DOHH2 (cell line): ENCODE data around the gene RCAN2.
A peak's percentile ranks its signal among the peaks of the same experiment; 100 is the strongest.

Experiments used
- H3F3A ChIP-seq: fragments of 200-600 bp; sonication (generic), shearing (Covaris generic); 2 replicates; pipeline ENCODE4 v1.6.0; 2016; ENCODE audit warnings: antibody characterized with exemption, mild to moderate bottlenecking; ENCODE audit not compliant: control insufficient read depth, insufficient read depth
- H3K27ac ChIP-seq: fragments of 200-600 bp; sonication (generic); 2 replicates; pipeline ENCODE4 v1.5.1; 2014; ENCODE audit warnings: low read depth, mild to moderate bottlenecking, low read length, moderate library complexity
- H3K27me3 ChIP-seq: fragments of 200-600 bp; sonication (generic); 2 replicates; pipeline ENCODE4 v1.6.1; 2014; ENCODE audit warnings: mild to moderate bottlenecking, low read length, mixed read lengths; ENCODE audit not compliant: control insufficient read depth
- H3K36me3 ChIP-seq: fragments of 200-600 bp; sonication (generic); 2 replicates; pipeline ENCODE4 v1.6.1; 2014; ENCODE audit warnings: mild to moderate bottlenecking, low read length, moderate library complexity, mixed read lengths; ENCODE audit not compliant: control insufficient read depth
- H3K4me1 ChIP-seq: fragments of 200-600 bp; sonication (generic); 2 replicates; pipeline ENCODE4 v1.6.1; 2014; ENCODE audit warnings: mild to moderate bottlenecking, low read length, mixed read lengths; ENCODE audit not compliant: control insufficient read depth
- H3K4me2 ChIP-seq: fragments of 200-600 bp; sonication (generic); 2 replicates; pipeline ENCODE4 v1.6.0; 2014; ENCODE audit warnings: mild to moderate bottlenecking, low read length, moderate library complexity
- H3K4me3 ChIP-seq: fragments of 200-600 bp; sonication (generic); 2 replicates; pipeline ENCODE4 v1.5.1; 2014; ENCODE audit warnings: mild to moderate bottlenecking, low read length, mixed read lengths
- H3K79me2 ChIP-seq: fragments of 200-600 bp; sonication (generic); 2 replicates; pipeline ENCODE4 v1.6.1; 2014; ENCODE audit warnings: mild to moderate bottlenecking, low read length, mixed read lengths; ENCODE audit not compliant: control insufficient read depth
- H3K9me2 ChIP-seq: fragments of 200-600 bp; sonication (generic); replicated peaks from 2 replicates; pipeline ENCODE4 v1.6.1; 2014; ENCODE audit warnings: mild to moderate bottlenecking, low read length, mixed read lengths; ENCODE audit not compliant: control insufficient read depth
- H3K9me3 ChIP-seq: fragments of 200-600 bp; sonication (generic); 2 replicates; pipeline ENCODE4 v1.6.1; 2014; ENCODE audit warnings: antibody characterized with exemption, low read length, mixed read lengths; ENCODE audit not compliant: control insufficient read depth, insufficient read depth
- H4K20me1 ChIP-seq: fragments of 200-600 bp; sonication (generic); 2 replicates; pipeline ENCODE4 v1.6.0; 2014; ENCODE audit warnings: low read depth, mild to moderate bottlenecking, antibody characterized with exemption, low read length, moderate library complexity; ENCODE audit not compliant: control insufficient read depth, insufficient read depth
- CTCF ChIP-seq: fragments of 200-600 bp; sonication (generic); IDR thresholded peaks from one replicate; pipeline ENCODE4 v1.5.1; 2014; ENCODE audit warnings: antibody characterized with exemption, mild to moderate bottlenecking, low read depth, low read length; ENCODE audit not compliant: poor library complexity, severe bottlenecking
- EZH2phosphoT487 ChIP-seq: fragments of 200-600 bp; sonication (generic); IDR thresholded peaks from 2 replicates; pipeline ENCODE4 v1.6.1; 2017; ENCODE audit warnings: borderline replicate concordance, mild to moderate bottlenecking, antibody characterized with exemption, low read length, moderate library complexity, mixed read lengths

RCAN2 gene

GRCh38 chr6:46233129-46233528, 258.1 kb downstream of the RCAN2 start:
- H3K27ac ChIP-seq: no peak overlapping the region
- H3K27me3 ChIP-seq: no peaks in the 10 kb centered on the region
- H3K36me3 ChIP-seq: no peaks in the 10 kb centered on the region
- no peak for TF ChIP-seq EZH2phosphoT487
- no peak for TF ChIP-seq CTCF
- no peaks in the 10 kb centered on the region for H3K9me3 ChIP-seq
- no peaks in the 10 kb centered on the region for H3K4me1 ChIP-seq
- H3K79me2 ChIP-seq: no peaks in the 10 kb centered on the region
- no peaks in the 10 kb centered on the region for H3F3A ChIP-seq
- H3K4me3 ChIP-seq: no peak overlapping the region
- no peak overlapping the region for H3K4me2 ChIP-seq
- no peaks in the 10 kb centered on the region for H3K9me2 ChIP-seq
- H4K20me1 ChIP-seq: no peaks in the 10 kb centered on the region

GRCh38 chr6:46222286-46222685, 269.0 kb downstream of the RCAN2 start:
- no peaks in the 10 kb centered on the region for H3K9me2 ChIP-seq
- TF ChIP-seq CTCF (no peak), EZH2phosphoT487 (no peak)

GRCh38 chr6:46221222-46221793, 269.9 kb downstream of the RCAN2 start:
- Histone ChIP-seq H3K9me2 (no peaks in the 10 kb centered on the region), H3K4me2 (peak overlapping the region; percentile 66), H4K20me1 (no peaks in the 10 kb centered on the region), H3K27ac (peak overlapping the region; percentile 78), H3K4me3 (peak overlapping the region; percentile 48; the same call in 1 of the 2 replicates), H3K4me1 (peaks cover 43% of the 10 kb centered on the region), H3K9me3 (no peaks in the 10 kb centered on the region), H3K36me3 (no peaks in the 10 kb centered on the region), H3K79me2 (no peaks in the 10 kb centered on the region), H3K27me3 (no peaks in the 10 kb centered on the region), H3F3A (no peaks in the 10 kb centered on the region)
- TF ChIP-seq EZH2phosphoT487: no peak
- peak; percentile 86 for TF ChIP-seq CTCF

More at GRCh38 chr6:46222286-46222685, 269.0 kb downstream of the RCAN2 start:
- H3K27ac ChIP-seq: no peak overlapping the region
- H3K9me3 ChIP-seq: no peaks in the 10 kb centered on the region
- no peaks in the 10 kb centered on the region for H3K79me2 ChIP-seq
- H3K4me3 ChIP-seq: no peak overlapping the region
- peaks cover 43% of the 10 kb centered on the region for H3K4me1 ChIP-seq
- H3F3A ChIP-seq: no peaks in the 10 kb centered on the region
- no peaks in the 10 kb centered on the region for H4K20me1 ChIP-seq
- H3K27me3 ChIP-seq: no peaks in the 10 kb centered on the region
- no peak overlapping the region for H3K4me2 ChIP-seq
- no peaks in the 10 kb centered on the region for H3K36me3 ChIP-seq
